ENCODE measurements around the gene TNIP1. TPM values are rescaled to one million over a fixed set of nuclear protein-coding genes. Genes with fewer than 3 reads are reported as not detected.
A peak's percentile ranks its signal among the peaks of the same experiment; 100 is the strongest.

The TNIP1 gene
- total RNA-seq, 4 donors from 2014 or later: 112 to 228 (median 188) TPM

GRCh38 chr5:151047814-151048425, 32.9 kb downstream of the TNIP1 start:
- DNase-seq (no peak), ATAC-seq (peak; percentile 40 to 73)
- Histone ChIP-seq H3K36me3 (peaks cover 0 to 69% of the 10 kb centered on the region in 2 donors), H3K4me3 (no peak overlapping the region), H3K4me1 (peaks cover 8 to 14% of the 10 kb centered on the region in 2 donors), H3K27ac (peak overlapping the region; percentile 5 to 57 (median 29)), H3K27me3 (no peaks in the 10 kb centered on the region), H3K9me3 (no peaks in the 10 kb centered on the region)
- intact Hi-C loops (cut with DNase I; ENCODE audit: low total_unique reads): loop anchor here (1.0 to 10.0 kb wide), 4 partner anchors 46 to 727 kb away; partner anchors contain the start of genes G3BP1 and GM2A
- TF ChIP-seq CTCF (IDR thresholded peaks at IDR 0.05 in 4 of 5, conservative IDR thresholded peaks at IDR 0.05 in 1 of 5) (peak; percentile 77 to 96 (median 90)), POLR2A (IDR thresholded peaks at IDR 0.05) (no peak)
- in situ Hi-C loops (cut with MboI; ENCODE audit: low sequenced_read_pairs in 4 of 4): loop anchor here in 2 of 4 donors (5.0 kb wide), 2 partner anchors 41 to 46 kb away; no protein-coding TSS in a partner anchor

- Histone ChIP-seq H3K4me3 (no peak overlapping the region), H3K27ac (peak overlapping the region; percentile 88 to 98 (median 95)), H3K36me3 (peaks cover 0 to 52% of the 10 kb centered on the region in 2 donors), H3K27me3 (no peaks in the 10 kb centered on the region), H3K9me3 (no peaks in the 10 kb centered on the region), H3K4me1 (peaks cover 37 to 48% of the 10 kb centered on the region in 2 donors)
- DNase-seq (peak; percentile 87 to 92), ATAC-seq (peak; percentile 43)
- TF ChIP-seq CTCF (IDR thresholded peaks at IDR 0.05 in 4 of 5, conservative IDR thresholded peaks at IDR 0.05 in 1 of 5) (no peak), POLR2A (IDR thresholded peaks at IDR 0.05) (peak; percentile 14 to 52)
- in situ Hi-C loops (cut with MboI; ENCODE audit: low sequenced_read_pairs in 4 of 4) (loop anchor here in 1 of 4 donors (5.0 kb wide), 1 partner anchor 40 kb away; no protein-coding TSS in a partner anchor), intact Hi-C loops (cut with DNase I; ENCODE audit: low total_unique reads) (loop anchor here (10.0 kb wide), 1 partner anchor 732 kb away; the partner anchor contains the start of gene G3BP1)
These were observed 38.3 kb downstream of the TNIP1 start for GRCh38 chr5:151042453-151043093.

- in situ Hi-C loops (cut with MboI; ENCODE audit: low sequenced_read_pairs in 4 of 4): loop anchor here in 1 of 4 donors (5.0 kb wide), 1 partner anchor 39 kb away; no protein-coding TSS in a partner anchor
- no peak overlapping the region for H3K4me3 ChIP-seq
- DNase-seq: no peak
- H3K4me1 ChIP-seq: peaks cover 46 to 56% of the 10 kb centered on the region in 2 donors
- H3K9me3 ChIP-seq: no peaks in the 10 kb centered on the region
- H3K36me3 ChIP-seq: peaks cover 0 to 46% of the 10 kb centered on the region in 2 donors
- ATAC-seq: no peak
- intact Hi-C loops (cut with DNase I; ENCODE audit: low total_unique reads): loop anchor here (2.0 to 10.0 kb wide), 2 partner anchors 19 to 733 kb away; partner anchors contain the start of gene G3BP1
- no peaks in the 10 kb centered on the region for H3K27me3 ChIP-seq
- peak overlapping the region; percentile 88 to 98 (median 95) for H3K27ac ChIP-seq
- TF ChIP-seq POLR2A (IDR thresholded peaks at IDR 0.05) (no peak), CTCF (IDR thresholded peaks at IDR 0.05 in 4 of 5, conservative IDR thresholded peaks at IDR 0.05 in 1 of 5) (no peak)
These were observed 39.1 kb downstream of the TNIP1 start for GRCh38 chr5:151041577-151042268.

- in situ Hi-C loops (cut with MboI; ENCODE audit: low sequenced_read_pairs in 4 of 4): loop anchor here in 1 of 4 donors (5.0 kb wide), 1 partner anchor 38 kb away; no protein-coding TSS in a partner anchor
- Histone ChIP-seq H3K27me3 (no peaks in the 10 kb centered on the region), H3K4me3 (no peak overlapping the region), H3K4me1 (peaks cover 48 to 58% of the 10 kb centered on the region in 2 donors), H3K36me3 (peaks cover 0 to 46% of the 10 kb centered on the region in 2 donors), H3K9me3 (no peaks in the 10 kb centered on the region), H3K27ac (peak overlapping the region; percentile 88 to 98 (median 95))
- DNase-seq: peak; percentile 84 to 93
- TF ChIP-seq POLR2A (IDR thresholded peaks at IDR 0.05): peak; percentile 45 to 47
- peak in 2 of 5 experiments; percentile 35 to 47 for TF ChIP-seq CTCF (IDR thresholded peaks at IDR 0.05 in 4 of 5, conservative IDR thresholded peaks at IDR 0.05 in 1 of 5)
- peak; percentile 79 for ATAC-seq
- intact Hi-C loops (cut with DNase I; ENCODE audit: low total_unique reads): loop anchor here (2.0 to 10.0 kb wide), 2 partner anchors 17 to 735 kb away; partner anchors contain the start of gene G3BP1
These were observed 40.6 kb downstream of the TNIP1 start for GRCh38 chr5:151040211-151040747.

Data from gastrocnemius medialis (tissue), 4 donors.